Activated CD4-positive, CD25-positive, alpha-beta regulatory T cell treated with anti-CD3 and anti-CD28 coated beads, Interleukin-2, amount 50 U/mL, for 24 hours (primary cell): ENCODE data around the gene BLTP3A.
A peak's percentile ranks its signal among the peaks of the same experiment; 100 is the strongest.
"Not testable (repeated sequence)": the region's sequence is repeated elsewhere in the genome, so short reads cannot be mapped to it uniquely, and the experiment has no call there.

Experiments
- ATAC-seq, 2 donors: fragments of 150-1000 bp; cut with Tn5 transposase; one replicate each; pipeline ENCODE4 v1.10.0; 2021; ENCODE audit warnings: mild to moderate bottlenecking in 1 of 2, moderate library complexity in 1 of 2

The BLTP3A gene

GRCh38 chr6:34793877-34794276 lies 2.0 kb downstream of the BLTP3A start:
- no peak for ATAC-seq

- no peak for ATAC-seq
These were observed 4.0 kb downstream of the BLTP3A start for GRCh38 chr6:34795836-34796425.

GRCh38 chr6:34798057-34798456 lies 6.2 kb downstream of the BLTP3A start:
- no peak for ATAC-seq

GRCh38 chr6:34799547-34799946 lies 7.7 kb downstream of the BLTP3A start:
- no peak for ATAC-seq

GRCh38 chr6:34804543-34804942 lies 12.7 kb downstream of the BLTP3A start:
- ATAC-seq: no peak

- not testable (repeated sequence) for ATAC-seq
These were observed 13.2 kb downstream of the BLTP3A start for GRCh38 chr6:34805074-34805473.

- ATAC-seq: no peak
These were observed 15.0 kb downstream of the BLTP3A start for GRCh38 chr6:34806738-34807453.

- ATAC-seq: not testable (repeated sequence)
These were observed 16.6 kb downstream of the BLTP3A start for GRCh38 chr6:34808473-34808872.

GRCh38 chr6:34809419-34809818 lies 17.5 kb downstream of the BLTP3A start:
- not testable (repeated sequence) for ATAC-seq

- no peak for ATAC-seq
These were observed 18.4 kb downstream of the BLTP3A start for GRCh38 chr6:34810017-34810882.

- ATAC-seq: peak; percentile 94 to 98
These were observed 19.2 kb downstream of the BLTP3A start for GRCh38 chr6:34810936-34811632.

GRCh38 chr6:34813028-34813713 lies 21.3 kb downstream of the BLTP3A start:
- ATAC-seq: no peak

GRCh38 chr6:34816635-34817301 lies 24.9 kb downstream of the BLTP3A start:
- ATAC-seq: no peak

- ATAC-seq: no peak
These were observed 25.6 kb downstream of the BLTP3A start for GRCh38 chr6:34817446-34817845.

GRCh38 chr6:34818872-34819570 lies 27.1 kb downstream of the BLTP3A start:
- ATAC-seq: not testable (repeated sequence)

- ATAC-seq: no peak
These were observed 27.9 kb downstream of the BLTP3A start for GRCh38 chr6:34819571-34820480.

GRCh38 chr6:34829137-34829536 lies 37.3 kb downstream of the BLTP3A start:
- ATAC-seq: no peak

GRCh38 chr6:34832942-34833341 lies 41.1 kb downstream of the BLTP3A start:
- ATAC-seq: no peak

- ATAC-seq: no peak
These were observed 43.1 kb downstream of the BLTP3A start for GRCh38 chr6:34834789-34835518.
